Stimulated activated CD4-positive, alpha-beta T cell treated with anti-CD3 and anti-CD28 coated beads, Interleukin-12 subunit alpha, Interleukin-12 subunit beta, amount 100 ng/mL, for 4 hours (primary cell): ENCODE measurements around the gene TAS2R14.

Experiments
- DNase-seq: peaks from one replicate; pipeline ENCODE4 v3.0.0-alpha.2; 2020

TAS2R14 gene

DNA sequence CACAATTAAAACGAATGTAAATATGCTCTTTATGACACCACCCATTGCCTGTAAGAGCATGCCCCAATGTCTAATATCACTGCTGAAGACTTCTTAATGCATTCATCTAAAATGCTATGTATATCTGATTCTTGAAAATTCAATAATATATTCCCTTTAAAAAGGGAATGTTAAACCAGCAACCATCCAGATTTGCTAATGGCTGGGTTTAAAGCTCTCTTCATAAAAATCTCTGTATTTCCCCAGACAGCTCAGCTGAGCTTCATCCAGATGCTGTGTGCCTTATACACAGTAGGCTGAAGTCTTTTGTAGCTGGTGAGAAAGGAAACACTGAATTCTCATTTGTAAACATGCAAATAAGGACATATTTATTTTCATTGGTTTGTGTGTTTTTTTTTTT is at the start of gene TAS2R14:
Gene TAS2R14 (minus strand): TSS at position 101 of the 400 bp plus-strand sequence. CDS start 56 bp downstream, at position 45.
- DNase-seq: no peak

GRCh38 chr12:10986812-10987211 is 47.7 kb upstream of the TAS2R14 start, which contains the start of gene TAS2R50:
Gene TAS2R50 (minus strand): TSS chr12:10986912. CDS start chr12:10986860, 52 bp downstream.
- no peak for DNase-seq

GRCh38 chr12:10982244-10982643 is 43.2 kb upstream of the TAS2R14 start:
- DNase-seq: no peak

DNA sequence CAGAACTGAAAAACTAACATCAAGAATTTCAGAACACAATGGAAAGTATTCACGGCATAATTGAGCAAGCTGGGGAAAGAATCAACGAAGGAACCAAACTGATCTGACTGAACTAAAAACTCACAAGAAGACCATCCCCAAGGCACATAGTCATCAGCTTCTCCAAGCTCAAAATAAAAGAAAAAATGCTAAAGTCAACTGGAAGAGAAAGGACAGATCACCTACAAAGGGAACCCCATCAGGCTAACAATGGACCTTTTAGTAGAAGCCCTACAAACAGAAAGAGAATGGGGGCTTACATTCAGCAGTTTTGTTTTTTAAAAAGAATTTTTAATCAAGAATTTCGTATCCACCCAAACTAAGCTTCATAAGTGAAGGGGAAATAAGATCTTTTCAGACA is 35.9 kb upstream of the TAS2R14 start:
- no peak for DNase-seq

DNA sequence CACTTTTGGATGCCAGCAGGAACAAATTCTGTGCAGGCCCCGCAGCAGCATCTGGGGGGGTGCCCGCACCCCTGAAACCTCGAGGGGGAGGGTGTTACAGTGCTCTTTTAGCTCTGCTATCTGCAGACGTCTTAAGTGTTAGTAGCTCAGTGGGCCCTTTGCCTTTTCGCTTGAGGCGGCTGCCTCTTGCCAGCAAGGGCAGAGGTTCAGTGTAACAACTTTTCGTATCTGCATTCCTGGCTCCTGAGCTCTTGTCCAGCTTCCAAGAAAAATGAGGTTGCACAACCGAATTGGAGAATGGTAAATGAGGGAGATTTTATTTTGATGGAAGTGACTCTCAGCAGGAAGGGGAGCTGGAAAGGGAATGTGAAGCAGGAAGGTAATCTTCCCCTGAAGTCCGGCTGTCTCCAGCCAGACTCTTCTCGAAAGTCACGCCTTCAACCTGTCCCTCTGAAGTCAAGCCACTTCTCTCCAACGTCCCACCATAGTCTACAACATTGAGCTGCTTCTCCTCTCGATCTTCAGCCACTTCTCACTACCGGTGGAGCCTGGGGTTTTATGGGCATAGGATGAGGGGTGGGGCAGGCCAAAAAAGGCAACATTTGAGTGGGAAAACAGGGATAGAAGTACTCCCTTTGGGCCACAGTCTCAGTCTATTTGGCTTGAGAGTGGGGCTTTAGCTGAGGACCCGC is 29.8 kb upstream of the TAS2R14 start:
- DNase-seq: no peak

DNA sequence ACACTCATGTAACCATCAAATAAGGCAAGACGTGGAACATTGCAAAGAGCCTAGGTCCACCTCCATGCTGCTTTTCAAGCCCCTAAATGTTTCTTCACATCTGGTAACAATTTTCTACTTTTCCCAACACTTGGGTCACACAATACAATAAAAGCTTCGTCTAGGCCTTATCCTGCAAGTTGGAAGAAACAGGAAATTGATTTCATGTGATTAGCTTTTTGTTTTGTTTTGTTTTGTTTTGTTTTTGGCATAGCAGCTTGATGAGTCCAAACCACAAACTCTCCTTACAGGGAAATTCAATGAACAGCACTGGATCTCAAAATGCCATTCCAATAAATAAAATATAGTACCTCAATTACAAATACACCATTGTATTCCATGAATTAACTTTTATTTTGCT is 28.3 kb upstream of the TAS2R14 start:
- DNase-seq: no peak

- DNase-seq: no peak
Measured at GRCh38 chr12:10966314-10966713, 27.3 kb upstream of the TAS2R14 start.

DNA sequence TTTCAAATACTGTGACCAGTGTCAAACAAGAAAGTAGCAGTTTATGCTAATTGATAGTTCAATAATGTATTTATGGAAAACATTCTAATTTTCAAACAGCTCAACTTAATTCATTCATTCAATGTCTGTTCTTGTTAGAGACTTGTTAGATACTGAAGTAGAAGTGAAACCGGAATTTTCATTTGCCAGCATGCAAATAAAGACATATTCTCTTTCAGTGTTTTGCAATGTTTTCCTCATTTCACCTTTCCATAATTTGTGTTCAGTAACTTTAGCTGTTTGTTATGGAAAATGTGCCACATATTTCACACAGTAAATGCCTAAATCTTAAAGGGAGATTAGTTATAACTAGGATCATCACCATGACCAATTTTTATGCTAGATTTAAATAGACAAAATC is 26.4 kb upstream of the TAS2R14 start:
- no peak for DNase-seq

DNA sequence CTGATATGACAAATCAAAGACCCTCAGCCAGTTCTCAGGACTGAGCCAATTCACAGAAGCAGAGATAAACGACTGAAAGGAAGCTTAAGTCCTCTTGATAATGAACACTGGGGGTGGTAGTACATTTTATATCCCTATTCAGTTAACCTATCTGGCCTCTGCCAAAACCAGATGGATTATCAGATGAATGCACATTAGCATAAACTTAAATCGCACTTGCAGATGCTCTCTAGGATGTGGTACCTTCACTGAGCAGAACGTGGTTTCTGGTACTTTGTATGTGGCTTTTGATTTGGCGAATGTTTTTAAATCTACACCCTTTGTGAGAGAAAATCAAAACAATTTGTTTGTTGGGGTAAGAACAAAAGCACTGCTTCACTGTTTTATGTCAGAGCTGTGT is 21.1 kb upstream of the TAS2R14 start:
- no peak for DNase-seq

DNA sequence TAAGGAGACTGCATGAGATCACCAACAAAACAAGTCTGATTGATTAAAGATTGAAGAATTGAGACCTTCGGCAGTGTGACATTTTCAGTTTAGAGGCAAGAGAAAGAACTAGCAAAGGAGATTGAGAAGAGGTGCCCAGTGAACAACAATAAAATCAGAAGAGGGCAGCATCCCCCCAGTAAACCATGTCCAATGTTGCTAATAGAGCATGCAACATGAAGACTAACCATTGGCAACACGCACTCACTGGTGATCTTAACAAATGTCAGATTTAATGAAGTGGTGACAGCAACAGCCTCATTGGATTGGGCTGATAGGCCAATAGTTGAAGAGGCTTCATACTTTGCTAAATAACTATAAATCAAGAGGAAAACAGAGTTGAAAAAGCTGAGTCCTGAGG is 20.7 kb upstream of the TAS2R14 start:
- no peak for DNase-seq

DNA sequence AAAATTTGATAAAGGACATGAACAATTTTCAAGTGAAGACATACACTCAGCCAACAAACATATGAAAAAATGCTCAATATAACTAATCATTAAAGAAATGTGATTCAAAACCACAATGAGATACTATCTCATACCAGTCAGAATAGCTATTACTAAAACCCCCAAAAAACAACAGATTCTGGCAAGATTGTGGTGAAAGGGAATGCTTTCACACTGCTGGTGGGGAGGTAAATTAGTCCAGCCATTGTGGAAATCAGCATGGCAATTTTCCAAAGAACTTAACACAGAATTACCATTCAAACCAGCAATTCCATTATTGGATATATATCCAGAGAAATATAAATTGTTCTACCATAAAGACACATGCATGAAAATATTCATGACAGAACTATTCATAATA is 18.7 kb upstream of the TAS2R14 start:
- no peak for DNase-seq

DNA sequence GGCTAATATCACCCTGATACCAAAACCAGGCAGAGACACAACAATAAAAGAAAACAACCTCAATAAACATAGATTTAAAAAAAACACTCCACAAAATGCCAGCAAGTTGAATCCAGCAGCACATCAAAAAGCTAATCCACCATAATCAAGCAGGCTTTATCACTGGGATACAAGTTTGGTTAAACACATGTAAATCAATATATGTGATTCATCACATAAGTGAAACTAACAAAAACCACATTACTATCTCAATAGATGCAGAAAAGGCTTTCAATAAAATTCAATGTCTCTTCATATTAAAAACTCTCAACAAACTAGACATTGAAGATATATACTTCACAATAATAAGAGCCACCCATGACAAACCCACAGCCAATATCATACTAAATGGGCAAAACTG is 17.0 kb upstream of the TAS2R14 start:
- DNase-seq: no peak

GRCh38 chr12:10952645-10953044 is 13.6 kb upstream of the TAS2R14 start:
- DNase-seq: no peak

DNA sequence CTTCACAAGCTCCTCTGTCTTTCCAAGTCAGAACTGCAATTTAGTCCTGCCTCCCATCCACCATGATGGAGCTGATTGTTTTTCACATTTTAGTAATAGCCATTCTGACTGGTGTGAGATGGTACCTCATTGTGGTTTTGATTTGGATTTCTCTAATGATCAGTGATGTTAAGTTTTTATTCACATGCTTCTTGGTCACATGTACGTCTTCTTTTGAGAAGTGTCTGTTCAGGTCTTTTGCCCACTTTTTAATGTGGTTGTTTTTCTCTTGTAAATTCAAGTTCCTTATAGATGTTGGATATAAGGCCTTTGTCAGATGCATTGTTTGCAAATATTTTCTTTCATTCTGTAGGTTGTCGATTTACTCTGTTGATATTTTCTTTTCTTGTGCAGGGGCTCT is 4.1 kb upstream of the TAS2R14 start:
- DNase-seq: no peak

GRCh38 chr12:10941916-10942607 is 3.0 kb upstream of the TAS2R14 start:
- DNase-seq: no peak

DNA sequence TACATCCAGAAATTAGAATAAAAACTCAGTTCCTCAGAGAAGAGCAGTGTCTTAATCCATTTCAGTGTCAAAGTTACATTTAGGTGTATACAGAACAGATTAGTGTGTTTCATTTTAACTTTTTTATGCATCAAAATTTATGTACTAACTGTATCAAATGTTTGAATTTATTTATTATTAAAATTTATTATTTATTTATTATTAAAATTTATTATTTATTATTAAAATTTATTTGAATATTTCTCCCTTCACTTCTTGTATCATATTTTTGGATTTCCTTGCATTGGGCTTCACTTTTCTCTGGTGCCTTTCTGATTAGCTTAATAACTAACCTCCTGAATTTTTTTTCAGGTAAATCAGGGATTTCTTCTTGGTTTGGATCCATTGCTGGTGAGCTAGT is 2.3 kb upstream of the TAS2R14 start:
- no peak for DNase-seq

DNA sequence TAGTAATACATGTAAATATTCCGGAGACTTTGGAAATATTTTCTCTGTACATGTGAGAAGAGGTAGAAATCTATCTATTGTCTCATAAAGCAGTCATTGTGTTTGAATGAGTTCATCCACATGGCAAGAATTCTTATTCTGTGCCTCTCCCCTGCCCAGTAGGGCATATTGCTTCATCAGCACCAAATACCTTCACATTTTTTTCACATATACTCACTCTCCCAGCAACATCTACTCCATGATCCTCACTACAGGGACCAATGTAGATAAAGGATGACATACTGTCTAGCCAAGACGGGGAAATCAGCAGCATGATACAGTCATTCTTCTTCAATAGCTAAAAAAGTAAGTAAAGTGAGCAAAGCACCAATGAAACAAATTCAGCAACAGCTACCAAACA is 1.3 kb upstream of the TAS2R14 start:
- DNase-seq: no peak

DNA sequence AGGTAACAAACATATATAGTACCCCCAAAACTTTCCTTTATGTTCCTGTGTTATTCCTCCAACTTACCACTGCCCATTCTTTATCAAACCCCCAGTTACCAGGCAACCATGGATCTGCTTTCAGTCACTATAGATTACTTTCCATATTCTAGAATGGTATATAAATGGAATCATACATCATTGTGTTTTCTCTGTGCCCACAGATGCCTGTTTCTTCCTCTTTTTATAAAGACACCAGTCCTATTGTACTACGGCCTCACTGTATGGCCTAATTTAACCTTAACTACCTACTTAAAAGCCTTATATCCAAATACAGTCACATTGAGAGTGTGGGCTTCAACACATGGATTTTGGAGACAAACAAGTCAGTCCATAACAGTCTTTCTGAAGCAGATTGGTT is 2.6 kb downstream of the TAS2R14 start:
- DNase-seq: no peak

GRCh38 chr12:10928746-10929286 is 10.2 kb downstream of the TAS2R14 start, which contains the start of gene PRH2:
Gene PRH2 (plus strand): TSS chr12:10929236. CDS start chr12:10929274, 38 bp downstream.
- DNase-seq: no peak

GRCh38 chr12:10926269-10926668 is 12.8 kb downstream of the TAS2R14 start:
- no peak for DNase-seq

GRCh38 chr12:10919809-10920208 is 19.3 kb downstream of the TAS2R14 start:
- DNase-seq: no peak

- DNase-seq: no peak
Measured at GRCh38 chr12:10910380-10910779, 28.7 kb downstream of the TAS2R14 start.

DNA sequence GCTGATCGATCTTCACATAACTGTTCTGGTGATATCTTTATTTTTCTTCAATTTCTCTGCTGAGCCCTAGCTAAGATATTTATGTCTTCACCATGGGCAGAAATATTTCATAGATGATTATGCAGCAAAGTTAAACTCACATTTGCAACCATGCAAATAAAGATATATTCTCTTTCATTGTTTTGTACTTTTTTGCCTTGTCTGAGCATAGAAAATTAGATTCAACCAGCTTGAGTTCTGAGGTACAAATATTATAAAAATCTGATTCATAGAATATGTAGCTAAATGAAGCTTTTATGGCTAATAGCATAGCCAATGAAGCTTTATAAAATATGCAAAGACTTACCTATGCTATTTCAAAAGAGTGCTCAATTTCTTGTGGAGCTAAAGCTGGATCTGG is 29.6 kb downstream of the TAS2R14 start, which contains the start of gene TAS2R13:
Gene TAS2R13 (minus strand): TSS at position 101 of the 400 bp plus-strand sequence. CDS start 264 bp downstream, outside the sequence.
- no peak for DNase-seq

DNA sequence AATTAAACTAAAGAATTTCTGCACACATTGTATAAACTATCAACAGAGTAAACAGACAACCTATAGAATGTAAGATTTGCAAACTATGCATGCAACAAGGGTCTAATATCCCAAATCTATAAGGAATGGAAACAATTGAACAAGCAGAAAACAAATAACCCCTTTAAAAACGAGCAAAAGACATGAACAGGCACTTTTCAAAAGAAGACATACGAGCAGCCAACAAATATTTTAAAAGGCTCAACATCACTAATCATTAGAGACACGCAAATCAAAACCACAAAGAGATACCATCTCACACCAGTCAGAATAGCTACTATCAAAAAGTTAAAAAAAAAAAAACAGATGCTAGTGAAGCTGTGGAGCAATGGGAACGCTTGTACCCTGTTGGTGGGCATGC is 34.4 kb downstream of the TAS2R14 start:
- no peak for DNase-seq
